ENCODE measurements around the gene KCNIP1.

DNA sequence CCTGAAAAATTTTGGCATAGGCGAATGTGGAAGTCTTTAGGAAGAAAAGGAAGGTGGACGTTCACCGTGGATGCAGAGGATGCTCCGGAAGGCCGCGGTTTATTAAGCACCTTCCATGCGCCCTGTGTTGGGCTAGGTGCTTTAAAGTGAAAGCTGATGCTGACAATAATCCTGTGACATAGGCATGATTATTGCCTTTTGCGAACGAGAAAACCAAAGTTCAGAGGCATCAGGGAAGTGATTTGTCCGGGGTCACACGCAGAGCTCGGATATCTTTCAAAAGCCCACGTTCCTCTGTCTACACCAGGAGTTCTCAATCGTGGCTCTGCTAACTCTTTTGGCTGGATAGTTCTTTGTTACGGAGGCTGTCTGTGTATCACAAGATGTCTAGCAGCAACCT, 267.7 kb downstream of the KCNIP1 start:
- TF ChIP-seq POLR2A (IDR thresholded peaks at IDR 0.05; ENCODE audit: low read length) (no peak), GATA1 (IDR thresholded peaks at IDR 0.05; ENCODE audit: low read depth, low read length) (no peak)

Data from erythroblast (primary cell).